Fibroblast of skin of left biceps (primary cell): ENCODE results near the gene SGMS1.
A peak's percentile ranks its signal among the peaks of the same experiment; 100 is the strongest.
"Not testable (repeated sequence)": the region's sequence is repeated elsewhere in the genome, so short reads cannot be mapped to it uniquely, and the experiment has no call there.

Experiments
- DNase-seq, 2 experiments: peaks; one replicate each; pipeline ENCODE4 v3.0.0-alpha.2; 2013; ENCODE audit warnings: low read depth in 2 of 2

Gene SGMS1

GRCh38 chr10:50375745-50376144, 248.0 kb downstream of the SGMS1 start:
- no peak for DNase-seq

DNA sequence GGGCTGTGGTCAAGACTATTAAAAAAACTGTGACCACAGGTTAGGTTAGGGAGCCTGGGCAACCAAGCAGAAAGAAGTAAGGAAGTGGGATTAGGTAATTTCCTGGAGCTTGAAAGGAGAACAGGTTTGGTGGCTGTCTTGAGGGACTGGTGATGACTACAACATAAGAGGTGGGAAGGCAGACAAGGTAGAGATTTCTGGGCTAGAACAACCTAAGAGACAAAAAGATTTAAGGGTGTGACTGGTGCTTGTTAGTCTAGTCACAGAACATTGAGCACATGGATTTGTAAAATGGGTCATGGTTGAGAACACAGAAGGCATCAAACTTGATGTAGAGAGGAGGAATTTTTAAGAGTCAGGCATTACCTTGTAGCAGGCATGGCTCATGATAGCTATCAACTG, 248.7 kb downstream of the SGMS1 start:
- DNase-seq, result no peak

DNA sequence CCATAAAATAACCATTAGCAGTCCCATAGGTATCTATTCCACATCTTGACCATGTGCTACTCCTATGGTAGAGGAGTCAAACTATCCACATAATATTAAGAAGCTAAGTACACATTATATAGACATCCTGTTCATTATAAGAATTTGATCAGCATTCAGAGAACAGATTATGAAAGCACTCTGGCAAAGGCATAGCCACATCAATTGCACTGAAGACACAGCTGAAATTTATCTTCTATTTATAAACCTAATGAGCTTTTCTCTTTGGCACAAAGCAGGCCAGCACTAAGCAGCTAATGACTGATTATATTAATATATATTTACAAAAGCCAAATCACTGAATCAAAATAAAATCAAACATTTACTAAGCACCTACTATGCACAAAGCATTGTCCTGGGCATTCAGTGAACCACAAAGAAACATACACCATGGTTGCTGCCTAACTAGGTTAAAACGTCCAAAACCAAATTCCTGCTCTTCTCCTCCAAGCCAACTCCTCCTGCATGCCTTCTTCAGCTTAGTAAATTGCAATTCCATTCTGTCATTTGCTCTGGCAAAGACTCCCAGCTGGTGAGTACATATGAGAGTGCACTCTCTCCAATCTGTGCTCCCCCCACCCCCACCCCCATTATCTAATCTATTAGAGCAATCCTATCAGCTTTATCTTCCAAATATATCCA, 249.8 kb downstream of the SGMS1 start:
- DNase-seq, result no peak

DNA sequence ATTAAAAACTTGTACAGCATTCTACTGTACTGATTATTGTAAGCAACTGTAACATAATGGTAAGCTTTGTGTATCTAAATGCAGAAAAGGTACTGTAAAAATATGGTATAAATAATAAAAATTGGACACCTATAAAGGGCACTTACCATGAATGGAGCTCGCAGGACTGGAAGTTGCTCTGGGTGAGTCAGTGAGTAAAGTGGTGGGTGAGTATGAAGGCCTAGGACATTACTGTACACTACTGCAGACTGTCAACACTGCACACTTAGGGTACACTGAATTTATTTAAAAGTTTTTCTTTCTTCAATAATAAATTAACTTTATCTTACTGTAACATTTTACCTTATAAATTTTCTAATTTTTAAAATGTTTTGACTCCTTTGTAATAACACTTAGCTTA, 253.8 kb downstream of the SGMS1 start:
- no peak for DNase-seq

DNA sequence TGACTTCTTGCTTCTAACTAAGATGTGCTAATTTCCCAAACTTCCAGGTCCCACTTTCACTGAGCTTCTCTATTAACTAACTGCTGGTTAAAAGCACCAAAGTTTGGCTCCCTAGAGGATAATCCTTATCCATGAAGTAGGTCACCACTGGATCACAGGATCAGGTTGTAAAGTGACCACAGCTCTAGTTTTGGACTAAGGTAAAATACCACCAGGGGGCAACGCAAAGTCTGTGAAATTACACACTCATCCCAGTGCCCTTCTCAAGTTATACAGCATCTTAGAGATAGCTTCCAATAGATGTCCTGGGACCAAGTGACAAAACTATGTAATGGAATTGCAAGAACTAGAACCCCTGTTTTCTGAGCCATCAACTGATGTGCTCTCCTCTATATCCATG, 256.0 kb downstream of the SGMS1 start:
- no peak for DNase-seq

GRCh38 chr10:50366421-50366820, 257.3 kb downstream of the SGMS1 start:
- DNase-seq, result not testable (repeated sequence)

DNA sequence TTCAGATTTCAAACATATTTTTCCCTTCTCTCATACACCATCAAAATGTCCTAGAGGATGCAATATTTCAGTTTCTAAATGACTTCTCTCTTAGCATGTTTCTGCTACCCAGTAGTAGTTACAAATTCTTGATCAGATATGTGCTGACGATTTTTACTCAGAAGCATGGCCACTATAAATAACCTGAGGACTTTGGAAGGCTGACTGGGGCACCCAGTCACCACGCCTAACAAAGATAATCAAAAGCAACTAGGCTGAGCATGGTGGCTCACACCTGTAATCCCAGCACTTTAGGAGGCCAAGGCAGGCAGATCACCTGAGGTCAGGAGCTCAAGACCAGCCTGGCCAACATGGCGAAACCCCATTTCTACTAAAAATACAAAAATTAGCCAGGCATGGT, 259.0 kb downstream of the SGMS1 start:
- not testable (repeated sequence) for DNase-seq

DNA sequence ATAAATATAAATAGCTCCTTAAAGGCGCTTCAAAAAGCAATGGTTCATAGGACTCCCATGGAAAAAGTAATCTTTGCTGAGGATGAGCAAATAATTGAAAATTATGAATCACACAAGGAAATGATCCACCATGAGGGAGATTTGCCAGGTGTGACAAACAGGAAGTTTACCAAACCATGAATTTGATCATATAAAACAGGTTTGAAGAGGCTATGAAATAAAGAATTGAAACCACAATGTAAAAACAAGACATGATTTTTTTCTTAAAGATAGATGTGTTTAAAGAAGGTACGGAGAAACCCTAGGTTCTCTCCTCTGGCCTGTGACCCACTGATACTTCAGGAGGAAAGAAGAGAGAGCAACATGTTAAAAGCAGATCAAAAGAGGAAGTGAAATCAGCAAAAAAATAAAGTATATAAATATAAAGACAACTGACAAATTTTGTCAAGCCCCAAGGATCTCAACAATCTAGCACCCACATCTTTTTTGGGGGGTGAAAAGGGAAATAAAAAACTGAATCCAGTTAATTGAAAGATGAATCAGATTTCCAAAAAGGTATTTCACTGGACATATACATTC, 261.1 kb downstream of the SGMS1 start:
- DNase-seq, result no peak

- no peak for DNase-seq
Measured at GRCh38 chr10:50361946-50362345, 261.8 kb downstream of the SGMS1 start.

- peak in 1 of 2 experiments; percentile 10 for DNase-seq
Measured at GRCh38 chr10:50360077-50360850, 263.5 kb downstream of the SGMS1 start.

DNA sequence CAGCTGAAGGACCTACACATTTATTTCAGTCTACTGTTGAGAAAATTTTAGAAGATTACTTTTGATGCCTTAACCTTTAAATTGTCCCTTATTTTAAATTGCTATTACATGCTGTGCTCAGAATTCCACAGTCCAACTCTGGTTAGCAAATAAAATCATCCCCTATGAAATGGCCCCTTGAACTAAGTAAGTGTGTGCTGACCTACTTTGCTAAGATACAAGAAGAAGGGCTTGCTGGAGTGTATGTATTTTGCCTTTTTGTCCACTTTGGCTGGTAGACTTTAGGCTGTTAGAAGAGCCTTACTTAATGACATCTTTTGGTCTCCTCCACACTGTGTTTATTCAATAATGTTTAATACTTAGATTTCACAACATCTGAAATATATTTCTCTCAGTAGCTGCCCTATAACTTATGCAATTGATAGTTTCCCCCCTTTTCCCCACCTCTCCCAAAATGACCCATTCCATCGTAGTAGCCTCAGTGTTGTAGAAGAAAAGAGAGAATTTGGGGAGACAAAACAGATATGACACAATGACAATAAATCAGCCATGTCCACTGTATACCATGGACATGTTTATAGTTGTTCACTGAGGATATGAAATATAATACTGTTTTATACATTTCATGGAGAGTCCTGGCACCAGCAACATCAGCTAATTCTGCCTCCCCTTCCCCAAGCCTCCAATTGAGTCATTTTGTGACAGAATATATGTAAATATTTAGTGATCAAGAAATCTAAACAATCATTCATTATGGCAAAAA, 264.6 kb downstream of the SGMS1 start:
- no peak for DNase-seq

DNA sequence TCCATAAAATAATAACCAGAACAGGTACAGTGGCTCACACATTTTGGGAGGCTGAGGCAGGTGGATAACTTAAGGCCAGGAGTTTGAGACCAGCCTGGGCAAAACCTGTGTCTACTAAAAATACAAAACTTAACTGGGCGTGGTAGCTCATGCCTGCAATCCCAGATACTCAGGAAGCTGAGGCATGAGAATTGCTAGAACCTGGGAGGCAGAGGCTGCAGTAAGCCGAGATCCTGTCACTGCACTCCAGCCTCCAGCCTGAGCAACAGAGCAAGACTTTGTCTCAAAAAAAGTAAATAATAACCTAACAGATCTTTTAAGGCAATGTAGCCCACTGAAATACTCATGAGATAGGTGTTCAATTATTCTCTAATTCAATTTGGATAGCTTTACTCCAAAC, 265.3 kb downstream of the SGMS1 start:
- no peak for DNase-seq

GRCh38 chr10:50356481-50356832, 267.3 kb downstream of the SGMS1 start:
- not testable (repeated sequence) for DNase-seq

GRCh38 chr10:50355693-50356480, 267.9 kb downstream of the SGMS1 start:
- DNase-seq, result not testable (repeated sequence)

DNA sequence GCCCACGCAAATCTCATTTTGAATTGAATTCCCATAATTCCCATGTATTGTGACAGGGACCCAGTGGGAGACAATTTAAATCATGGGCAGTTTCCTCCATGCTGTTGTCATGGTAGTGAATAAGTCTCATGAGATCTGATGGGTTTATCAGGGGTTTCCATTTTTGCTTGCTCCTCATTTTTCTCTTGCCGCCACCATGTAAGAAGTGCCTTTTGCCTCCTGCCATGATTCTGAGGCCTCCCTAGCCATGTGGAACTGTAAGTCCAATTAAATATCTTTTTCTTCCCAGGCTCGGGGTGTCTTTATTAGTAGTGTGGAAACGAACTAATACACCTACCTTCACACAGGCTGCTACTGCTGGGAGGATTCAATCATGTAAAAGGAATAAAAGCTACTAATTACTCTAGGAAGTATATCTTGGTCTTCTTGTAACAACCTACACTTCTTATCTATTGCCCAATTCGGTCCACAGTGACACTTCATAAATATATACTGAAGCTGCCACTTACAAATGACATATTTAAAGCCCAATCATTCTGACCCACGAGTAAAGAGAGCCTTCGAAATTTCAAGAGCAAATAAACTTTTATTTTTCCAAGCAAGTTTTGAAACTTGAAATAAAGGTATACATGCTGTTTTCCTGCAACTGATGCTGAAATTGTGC, 272.1 kb downstream of the SGMS1 start:
- DNase-seq, result no peak

GRCh38 chr10:50350366-50350765, 273.4 kb downstream of the SGMS1 start:
- no peak for DNase-seq

DNA sequence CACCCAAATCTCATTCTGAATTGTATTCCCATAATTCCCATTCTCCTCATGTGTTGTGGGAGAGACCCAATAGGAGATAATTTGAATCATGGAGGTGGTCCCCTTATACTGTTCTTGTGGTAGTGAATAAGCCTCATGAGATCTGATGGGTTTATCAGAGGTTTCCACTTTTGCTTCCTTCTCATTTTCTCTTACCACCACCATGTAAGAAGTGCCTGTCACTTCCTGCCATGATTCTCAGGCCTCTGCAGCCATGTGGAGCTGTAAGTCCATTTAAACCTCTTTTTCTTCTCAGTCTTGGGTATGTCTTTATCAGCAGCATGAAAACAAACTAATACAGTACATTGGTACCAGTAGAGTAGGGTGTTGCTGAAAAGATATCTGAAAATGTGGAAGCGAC, 274.2 kb downstream of the SGMS1 start:
- no peak for DNase-seq

DNA sequence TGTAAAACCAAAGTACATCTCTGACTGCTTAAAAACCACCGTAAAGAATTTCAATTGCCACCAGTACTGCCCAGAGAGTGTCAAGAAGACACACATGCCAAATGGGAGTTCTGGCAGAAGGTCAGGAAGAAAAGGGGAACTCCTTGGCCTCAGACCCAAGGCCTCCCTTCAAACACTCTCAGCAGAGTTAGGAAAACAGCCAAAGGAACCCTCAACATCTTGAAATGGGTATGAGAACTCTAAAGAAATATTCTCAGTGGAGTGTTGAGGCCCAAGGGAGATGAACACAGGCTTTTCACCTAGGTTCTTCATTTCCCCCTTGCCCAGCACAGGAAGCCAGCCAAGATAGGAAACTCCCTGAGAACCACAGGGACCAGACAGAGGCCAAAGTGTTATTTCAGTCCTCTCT, 276.4 kb downstream of the SGMS1 start:
- no peak for DNase-seq

GRCh38 chr10:50346942-50347341, 276.8 kb downstream of the SGMS1 start:
- no peak for DNase-seq

GRCh38 chr10:50345545-50345944, 278.2 kb downstream of the SGMS1 start:
- DNase-seq, result no peak
